ENCODE results near the gene CD93.

Gene CD93

DNA sequence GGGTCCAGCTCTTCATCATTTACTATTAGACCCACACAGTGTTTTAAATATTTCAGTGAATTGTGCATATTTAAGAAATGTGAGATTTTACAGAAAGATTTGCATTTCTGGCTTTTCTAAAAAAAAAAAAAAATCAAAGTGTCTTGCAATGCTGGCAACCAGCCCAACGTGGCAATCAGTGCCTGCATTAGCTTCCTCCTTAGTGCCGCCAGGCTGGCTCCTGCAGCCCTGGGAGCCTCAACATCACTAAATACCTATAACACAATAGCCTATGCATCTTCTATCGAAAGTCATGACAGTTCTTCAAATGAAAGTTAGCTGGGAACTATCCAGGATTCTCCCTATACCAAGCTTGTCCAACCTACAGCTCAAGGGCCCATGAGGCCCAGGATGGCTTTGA, 9.4 kb upstream of the CD93 start:
- Histone ChIP-seq H3K79me1 (ENCODE audit: low read length) (no peaks in the 10 kb centered on the region), H3K27me3 (ENCODE audit: insufficient read depth, low read length, poor library complexity) (no peaks in the 10 kb centered on the region), H3K56ac (ENCODE audit: low read length) (no peak overlapping the region), H3K4me3 (ENCODE audit: low read length) (no peak overlapping the region), H2BK5ac (ENCODE audit: low read length) (no peak overlapping the region), H2BK120ac (ENCODE audit: low read depth, low read length) (no peak overlapping the region), H3K27ac (ENCODE audit: low read depth, low read length) (no peak overlapping the region), H3K23ac (ENCODE audit: low read length) (no peak overlapping the region), H4K8ac (ENCODE audit: low read depth, low read length) (no peak overlapping the region), H3K4ac (ENCODE audit: low read depth, low read length) (no peak overlapping the region), H3K9ac (ENCODE audit: low read length) (no peak overlapping the region), H3K36me3 (ENCODE audit: control insufficient read depth, insufficient read depth, low read length) (no peaks in the 10 kb centered on the region), H4K5ac (ENCODE audit: low read length) (no peak overlapping the region), H3K4me2 (ENCODE audit: low read length) (no peak overlapping the region), H3K4me1 (ENCODE audit: control insufficient read depth, low read depth, low read length) (no peaks in the 10 kb centered on the region), H3K18ac (ENCODE audit: low read length) (no peak overlapping the region), H3K79me2 (ENCODE audit: control insufficient read depth, insufficient read depth, low read length) (no peaks in the 10 kb centered on the region), H2AK5ac (ENCODE audit: low read length) (no peak overlapping the region), H2BK15ac (replicated peaks; ENCODE audit: low read depth) (no peak overlapping the region)
- no peak for DNase-seq
- no CpG with 5 or more reads among the region's 3 CpGs for WGBS (ENCODE audit: extremely low coverage, insufficient coverage, low lambda C conversion rate)

DNA sequence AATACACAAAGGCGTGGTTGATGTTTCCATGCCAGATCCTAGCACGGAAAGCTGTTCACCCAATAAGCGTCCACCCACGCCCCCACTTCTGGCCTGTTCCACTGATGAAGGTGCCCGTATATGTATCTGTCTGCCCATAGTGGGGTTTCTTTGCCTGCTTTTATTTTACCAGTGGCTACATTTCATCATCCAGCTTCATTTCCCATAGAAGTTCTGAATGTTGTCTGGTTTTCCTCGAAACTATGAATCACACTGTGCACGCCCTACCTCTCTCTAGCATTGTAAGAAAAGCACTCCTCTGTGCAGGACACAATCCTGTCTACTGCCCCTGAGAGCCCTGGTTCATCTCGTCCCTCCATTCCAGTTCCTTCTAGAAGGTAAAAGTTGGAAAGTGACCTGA, 8.8 kb upstream of the CD93 start:
- H2BK15ac ChIP-seq (replicated peaks; ENCODE audit: low read depth) = no peak overlapping the region
- no peak overlapping the region for H2AK5ac ChIP-seq (ENCODE audit: low read length)
- no peak for DNase-seq
- H3K18ac ChIP-seq (ENCODE audit: low read length) = no peak overlapping the region
- no peaks in the 10 kb centered on the region for H3K79me1 ChIP-seq (ENCODE audit: low read length)
- H3K9ac ChIP-seq (ENCODE audit: low read length) = no peak overlapping the region
- no peaks in the 10 kb centered on the region for H3K4me1 ChIP-seq (ENCODE audit: control insufficient read depth, low read depth, low read length)
- no peaks in the 10 kb centered on the region for H3K27me3 ChIP-seq (ENCODE audit: insufficient read depth, low read length, poor library complexity)
- no peak overlapping the region for H3K4ac ChIP-seq (ENCODE audit: low read depth, low read length)
- H3K4me2 ChIP-seq (ENCODE audit: low read length) = no peak overlapping the region
- no peaks in the 10 kb centered on the region for H3K79me2 ChIP-seq (ENCODE audit: control insufficient read depth, insufficient read depth, low read length)
- no peak overlapping the region for H3K56ac ChIP-seq (ENCODE audit: low read length)
- H4K8ac ChIP-seq (ENCODE audit: low read depth, low read length) = no peak overlapping the region
- H3K4me3 ChIP-seq (ENCODE audit: low read length) = no peak overlapping the region
- no peak overlapping the region for H3K23ac ChIP-seq (ENCODE audit: low read length)
- no peak overlapping the region for H3K27ac ChIP-seq (ENCODE audit: low read depth, low read length)
- WGBS (ENCODE audit: extremely low coverage, insufficient coverage, low lambda C conversion rate) = no CpG with 5 or more reads among the region's 8 CpGs
- H3K36me3 ChIP-seq (ENCODE audit: control insufficient read depth, insufficient read depth, low read length) = no peaks in the 10 kb centered on the region
- no peak overlapping the region for H4K5ac ChIP-seq (ENCODE audit: low read length)
- H2BK5ac ChIP-seq (ENCODE audit: low read length) = no peak overlapping the region
- H2BK120ac ChIP-seq (ENCODE audit: low read depth, low read length) = no peak overlapping the region

DNA sequence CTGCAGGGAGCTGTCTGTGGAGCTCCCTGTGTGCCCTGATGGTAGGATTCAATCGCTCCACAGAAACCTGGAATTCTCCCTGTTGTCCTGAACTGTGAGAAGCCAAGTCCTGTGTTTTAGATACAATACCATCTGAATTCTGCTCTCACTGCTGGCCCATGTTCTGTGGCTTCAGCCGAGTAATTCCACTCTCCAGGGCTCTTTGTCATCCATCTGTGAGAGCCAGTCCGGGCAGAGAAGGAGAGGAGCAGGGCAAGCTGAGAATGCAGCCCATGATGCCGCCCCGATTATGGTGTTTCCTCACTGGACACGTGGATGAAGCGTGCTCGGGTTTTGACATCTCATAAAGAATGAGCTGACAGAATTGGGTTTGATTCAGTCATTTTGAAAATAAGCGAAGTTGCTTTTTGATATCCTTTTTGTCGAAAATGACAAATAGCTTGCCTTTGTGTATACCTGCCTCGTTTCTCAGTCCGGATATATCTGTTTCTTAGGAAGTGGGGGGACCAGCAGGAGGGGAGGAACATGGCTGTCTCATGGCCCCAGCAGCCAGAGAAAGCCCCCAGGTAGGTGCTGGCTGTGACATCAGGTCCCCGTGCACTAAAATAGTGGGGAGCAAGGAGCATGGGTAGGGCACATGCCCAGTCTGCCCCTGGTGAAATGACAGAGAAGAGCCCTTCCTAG, 8.2 kb upstream of the CD93 start:
- H3K27ac ChIP-seq (ENCODE audit: low read depth, low read length) = no peak overlapping the region
- H4K5ac ChIP-seq (ENCODE audit: low read length) = no peak overlapping the region
- no peaks in the 10 kb centered on the region for H3K79me2 ChIP-seq (ENCODE audit: control insufficient read depth, insufficient read depth, low read length)
- no peak overlapping the region for H3K4me3 ChIP-seq (ENCODE audit: low read length)
- no peak overlapping the region for H3K56ac ChIP-seq (ENCODE audit: low read length)
- no peak overlapping the region for H4K8ac ChIP-seq (ENCODE audit: low read depth, low read length)
- no peak overlapping the region for H3K9ac ChIP-seq (ENCODE audit: low read length)
- H3K4me2 ChIP-seq (ENCODE audit: low read length) = no peak overlapping the region
- no peak overlapping the region for H3K18ac ChIP-seq (ENCODE audit: low read length)
- H2BK5ac ChIP-seq (ENCODE audit: low read length) = no peak overlapping the region
- DNase-seq = no peak
- H3K36me3 ChIP-seq (ENCODE audit: control insufficient read depth, insufficient read depth, low read length) = no peaks in the 10 kb centered on the region
- H3K23ac ChIP-seq (ENCODE audit: low read length) = no peak overlapping the region
- H2BK15ac ChIP-seq (replicated peaks; ENCODE audit: low read depth) = no peak overlapping the region
- H2BK120ac ChIP-seq (ENCODE audit: low read depth, low read length) = no peak overlapping the region
- H3K79me1 ChIP-seq (ENCODE audit: low read length) = no peaks in the 10 kb centered on the region
- no peak overlapping the region for H3K4ac ChIP-seq (ENCODE audit: low read depth, low read length)
- H2AK5ac ChIP-seq (ENCODE audit: low read length) = no peak overlapping the region
- no peaks in the 10 kb centered on the region for H3K4me1 ChIP-seq (ENCODE audit: control insufficient read depth, low read depth, low read length)
- no peaks in the 10 kb centered on the region for H3K27me3 ChIP-seq (ENCODE audit: insufficient read depth, low read length, poor library complexity)
- WGBS (ENCODE audit: extremely low coverage, insufficient coverage, low lambda C conversion rate) = no CpG with 5 or more reads among the region's 13 CpGs

DNA sequence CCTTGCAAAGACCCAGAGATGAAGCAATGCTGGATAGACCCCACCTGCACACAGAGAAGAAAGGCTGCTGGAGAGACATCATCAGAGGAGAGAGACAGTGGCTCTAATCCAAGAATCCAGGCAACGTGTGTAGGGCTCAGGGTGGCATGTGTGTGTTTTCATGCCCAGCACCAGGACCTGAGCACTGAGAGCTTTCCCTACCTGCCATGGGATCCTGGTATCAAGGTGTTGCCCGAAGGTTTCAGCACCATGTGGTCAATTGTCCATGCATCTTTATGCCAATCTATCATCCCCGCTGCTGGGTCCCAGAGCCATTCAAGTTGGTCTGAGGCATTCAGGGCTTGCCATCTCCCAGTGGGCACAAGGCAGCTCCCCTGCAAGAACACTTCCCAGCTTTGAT, 7.5 kb upstream of the CD93 start:
- no peak overlapping the region for H2BK5ac ChIP-seq (ENCODE audit: low read length)
- no peaks in the 10 kb centered on the region for H3K4me1 ChIP-seq (ENCODE audit: control insufficient read depth, low read depth, low read length)
- H3K36me3 ChIP-seq (ENCODE audit: control insufficient read depth, insufficient read depth, low read length) = no peaks in the 10 kb centered on the region
- H3K18ac ChIP-seq (ENCODE audit: low read length) = no peak overlapping the region
- H2BK15ac ChIP-seq (replicated peaks; ENCODE audit: low read depth) = no peak overlapping the region
- H4K8ac ChIP-seq (ENCODE audit: low read depth, low read length) = no peak overlapping the region
- no peak overlapping the region for H3K27ac ChIP-seq (ENCODE audit: low read depth, low read length)
- no peaks in the 10 kb centered on the region for H3K27me3 ChIP-seq (ENCODE audit: insufficient read depth, low read length, poor library complexity)
- no peak for DNase-seq
- no peak overlapping the region for H3K4me2 ChIP-seq (ENCODE audit: low read length)
- no peak overlapping the region for H4K5ac ChIP-seq (ENCODE audit: low read length)
- H2AK5ac ChIP-seq (ENCODE audit: low read length) = no peak overlapping the region
- H3K79me2 ChIP-seq (ENCODE audit: control insufficient read depth, insufficient read depth, low read length) = no peaks in the 10 kb centered on the region
- H3K9ac ChIP-seq (ENCODE audit: low read length) = no peak overlapping the region
- no peak overlapping the region for H3K56ac ChIP-seq (ENCODE audit: low read length)
- H3K4me3 ChIP-seq (ENCODE audit: low read length) = no peak overlapping the region
- H3K23ac ChIP-seq (ENCODE audit: low read length) = no peak overlapping the region
- H3K4ac ChIP-seq (ENCODE audit: low read depth, low read length) = no peak overlapping the region
- H2BK120ac ChIP-seq (ENCODE audit: low read depth, low read length) = no peak overlapping the region
- H3K79me1 ChIP-seq (ENCODE audit: low read length) = no peaks in the 10 kb centered on the region
- no CpG with 5 or more reads among the region's 3 CpGs for WGBS (ENCODE audit: extremely low coverage, insufficient coverage, low lambda C conversion rate)

DNA sequence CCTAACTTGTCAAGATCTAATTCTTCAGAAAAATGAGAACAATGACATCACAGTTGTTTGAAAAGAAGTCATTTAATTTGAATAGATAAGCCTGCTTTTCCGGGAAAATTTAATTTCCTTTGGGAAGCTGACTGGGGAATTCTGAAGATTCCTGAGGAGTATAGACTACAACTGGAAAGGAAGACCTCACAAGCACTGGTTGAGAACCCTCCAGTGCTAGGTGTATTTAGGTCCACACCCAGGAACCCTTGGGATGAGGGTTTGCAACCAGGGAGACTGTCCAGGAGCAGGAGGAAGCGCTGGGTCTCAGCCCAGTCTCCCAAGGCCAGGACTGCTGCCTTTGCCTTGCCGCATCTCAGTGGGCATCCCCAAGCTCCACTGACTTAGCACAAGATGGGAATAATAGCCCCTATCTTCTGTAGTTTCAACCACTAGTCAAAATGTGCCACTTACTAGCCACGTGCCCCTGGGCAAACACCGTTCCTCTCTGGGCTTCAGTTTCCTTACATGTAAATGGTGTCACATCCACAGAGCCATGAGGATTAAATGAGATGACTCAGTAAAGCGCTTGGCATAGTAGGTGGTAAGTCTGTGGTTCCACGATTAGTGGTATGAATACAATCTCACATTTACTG, 6.9 kb upstream of the CD93 start:
- Histone ChIP-seq H3K79me2 (ENCODE audit: control insufficient read depth, insufficient read depth, low read length) (no peaks in the 10 kb centered on the region), H3K9ac (ENCODE audit: low read length) (no peak overlapping the region), H3K27ac (ENCODE audit: low read depth, low read length) (no peak overlapping the region), H3K56ac (ENCODE audit: low read length) (no peak overlapping the region), H3K27me3 (ENCODE audit: insufficient read depth, low read length, poor library complexity) (no peaks in the 10 kb centered on the region), H3K4me1 (ENCODE audit: control insufficient read depth, low read depth, low read length) (no peaks in the 10 kb centered on the region), H4K8ac (ENCODE audit: low read depth, low read length) (no peak overlapping the region), H3K36me3 (ENCODE audit: control insufficient read depth, insufficient read depth, low read length) (no peaks in the 10 kb centered on the region), H3K79me1 (ENCODE audit: low read length) (no peaks in the 10 kb centered on the region), H2BK15ac (replicated peaks; ENCODE audit: low read depth) (no peak overlapping the region), H4K5ac (ENCODE audit: low read length) (no peak overlapping the region), H2BK5ac (ENCODE audit: low read length) (no peak overlapping the region), H3K4me3 (ENCODE audit: low read length) (no peak overlapping the region), H3K4ac (ENCODE audit: low read depth, low read length) (no peak overlapping the region), H3K18ac (ENCODE audit: low read length) (no peak overlapping the region), H3K23ac (ENCODE audit: low read length) (no peak overlapping the region), H3K4me2 (ENCODE audit: low read length) (no peak overlapping the region), H2AK5ac (ENCODE audit: low read length) (no peak overlapping the region), H2BK120ac (ENCODE audit: low read depth, low read length) (no peak overlapping the region)
- DNase-seq = no peak
- WGBS (ENCODE audit: extremely low coverage, insufficient coverage, low lambda C conversion rate) = no CpG with 5 or more reads among the region's 7 CpGs

DNA sequence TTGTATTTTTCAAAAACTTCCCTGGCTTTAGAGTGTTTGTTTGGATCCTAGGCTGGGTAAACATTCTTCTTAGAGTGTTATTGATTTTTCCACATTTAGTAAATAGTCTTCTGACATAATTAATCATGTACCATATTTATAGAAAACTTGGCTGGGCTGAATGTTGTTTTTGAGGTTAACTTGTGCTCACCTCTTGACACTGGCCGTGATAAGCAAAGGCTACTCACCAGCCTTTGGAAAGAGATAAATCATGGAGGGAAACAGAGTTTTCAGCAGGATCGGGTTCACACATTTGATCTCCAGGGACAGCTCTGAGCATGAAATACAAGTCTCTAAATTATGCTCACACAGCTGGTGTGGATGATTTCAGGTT, 6.2 kb upstream of the CD93 start:
- H3K79me2 ChIP-seq (ENCODE audit: control insufficient read depth, insufficient read depth, low read length) = no peaks in the 10 kb centered on the region
- DNase-seq = no peak
- H3K4ac ChIP-seq (ENCODE audit: low read depth, low read length) = no peak overlapping the region
- no peak overlapping the region for H3K56ac ChIP-seq (ENCODE audit: low read length)
- H2BK15ac ChIP-seq (replicated peaks; ENCODE audit: low read depth) = no peak overlapping the region
- no peak overlapping the region for H3K4me2 ChIP-seq (ENCODE audit: low read length)
- no peak overlapping the region for H4K8ac ChIP-seq (ENCODE audit: low read depth, low read length)
- H3K36me3 ChIP-seq (ENCODE audit: control insufficient read depth, insufficient read depth, low read length) = no peaks in the 10 kb centered on the region
- no peaks in the 10 kb centered on the region for H3K4me1 ChIP-seq (ENCODE audit: control insufficient read depth, low read depth, low read length)
- H2BK5ac ChIP-seq (ENCODE audit: low read length) = no peak overlapping the region
- H3K27ac ChIP-seq (ENCODE audit: low read depth, low read length) = no peak overlapping the region
- no peak overlapping the region for H3K9ac ChIP-seq (ENCODE audit: low read length)
- no CpG with 5 or more reads among the region's 2 CpGs for WGBS (ENCODE audit: extremely low coverage, insufficient coverage, low lambda C conversion rate)
- no peak overlapping the region for H4K5ac ChIP-seq (ENCODE audit: low read length)
- H3K18ac ChIP-seq (ENCODE audit: low read length) = no peak overlapping the region
- no peak overlapping the region for H2BK120ac ChIP-seq (ENCODE audit: low read depth, low read length)
- H3K27me3 ChIP-seq (ENCODE audit: insufficient read depth, low read length, poor library complexity) = no peaks in the 10 kb centered on the region
- H3K4me3 ChIP-seq (ENCODE audit: low read length) = no peak overlapping the region
- H3K79me1 ChIP-seq (ENCODE audit: low read length) = no peaks in the 10 kb centered on the region
- H3K23ac ChIP-seq (ENCODE audit: low read length) = no peak overlapping the region
- H2AK5ac ChIP-seq (ENCODE audit: low read length) = no peak overlapping the region
